KOPT-K1 (cell line): ENCODE results near the gene UNC5B.

Experiments
- H3K27ac ChIP-seq: fragments of 200-600 bp; sonication (generic); 2 replicates; pipeline ENCODE4 v1.5.1; 2016; ENCODE audit warnings: antibody characterized with exemption, mild to moderate bottlenecking, low read depth, low read length; ENCODE audit not compliant: poor library complexity, severe bottlenecking
- H3K36me3 ChIP-seq: fragments of 200-600 bp; sonication (generic); 2 replicates; pipeline ENCODE4 v1.5.1; 2017; ENCODE audit warnings: antibody characterized with exemption, mild to moderate bottlenecking, low read length, moderate library complexity; ENCODE audit not compliant: insufficient read depth
- H3K9me3 ChIP-seq: fragments of 200-600 bp; sonication (generic); 2 replicates; pipeline ENCODE4 v1.5.1; 2017; ENCODE audit warnings: antibody characterized with exemption, low read length, mild to moderate bottlenecking; ENCODE audit not compliant: insufficient read depth, poor library complexity, severe bottlenecking

UNC5B gene

DNA sequence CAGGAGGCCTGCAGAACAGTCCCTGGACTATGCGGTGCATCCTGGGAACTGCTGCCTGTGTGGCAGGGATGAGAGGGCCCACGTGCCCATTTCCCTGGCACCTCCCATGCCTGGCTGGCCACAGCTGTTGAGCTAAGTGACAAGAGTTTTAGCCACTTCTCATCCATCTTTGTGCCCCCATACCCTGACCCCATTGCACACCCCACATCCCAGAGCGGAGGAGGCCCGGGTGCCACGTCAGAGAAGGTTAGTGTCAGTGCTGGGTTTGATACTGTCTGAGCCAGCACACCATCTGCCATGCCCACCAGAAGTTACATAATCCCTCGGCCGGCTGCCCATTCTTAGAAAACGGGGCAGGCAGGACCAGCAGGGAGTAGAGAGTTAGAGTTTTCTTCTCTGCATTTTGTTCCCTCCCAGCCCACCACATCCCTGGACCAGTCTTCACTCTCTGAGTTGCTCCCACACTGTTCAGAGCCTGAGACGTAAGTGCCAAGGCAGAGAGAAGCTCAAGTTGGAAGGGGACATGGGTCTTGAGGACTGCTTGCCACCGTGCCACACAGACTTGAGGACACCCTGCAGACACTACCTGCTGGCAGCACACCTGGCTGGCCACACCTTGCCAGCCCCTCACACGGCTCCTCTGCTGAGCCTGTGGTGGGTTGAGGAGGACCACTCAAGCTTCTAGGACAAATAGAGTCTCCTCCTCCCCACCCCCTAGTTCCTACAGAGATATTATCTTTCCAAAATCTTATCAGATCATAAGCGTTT, 13.1 kb downstream of the UNC5B start:
- Histone ChIP-seq H3K36me3 (no peaks in the 10 kb centered on the region), H3K9me3 (no peaks in the 10 kb centered on the region), H3K27ac (no peak overlapping the region)

DNA sequence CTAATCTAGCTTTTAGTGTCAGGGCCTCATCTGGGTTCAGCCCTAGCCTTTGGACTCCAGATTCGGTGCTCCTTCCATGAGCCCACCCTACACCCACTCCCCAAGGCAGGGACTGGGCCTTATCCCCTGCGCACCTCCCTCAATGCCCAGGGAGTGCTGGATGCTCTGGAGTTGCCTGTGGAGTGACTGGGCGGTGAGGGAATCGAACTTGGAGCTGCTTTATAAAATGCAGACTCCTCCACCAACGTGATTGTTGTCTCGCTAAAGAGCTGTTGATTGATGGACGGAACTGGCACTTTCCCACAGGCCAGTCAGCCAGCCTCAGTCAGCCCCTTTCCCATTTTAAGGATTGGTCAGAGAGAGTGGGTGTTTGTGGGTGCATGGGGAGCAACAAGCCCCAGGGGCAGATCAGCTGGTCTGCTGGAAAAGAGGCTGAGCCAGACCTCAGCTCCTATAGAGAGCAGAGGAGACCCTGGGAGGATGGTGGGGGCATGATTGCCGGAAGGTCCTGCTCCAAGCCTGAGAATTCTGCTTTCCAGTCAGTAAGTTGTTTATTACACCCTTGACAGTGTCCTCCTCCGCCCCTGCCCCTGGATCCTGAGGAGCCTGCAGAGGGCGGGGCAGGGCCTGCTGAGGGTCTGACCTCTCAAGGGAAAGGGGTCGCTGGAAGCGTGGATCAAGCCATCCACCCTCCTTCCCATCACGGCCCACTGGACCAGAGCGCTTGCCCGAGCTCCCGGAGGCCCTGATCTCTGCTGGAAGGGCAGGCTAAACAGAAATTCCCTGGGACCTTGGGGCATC, 16.7 kb downstream of the UNC5B start:
- H3K9me3 ChIP-seq: no peaks in the 10 kb centered on the region
- H3K27ac ChIP-seq: no peak overlapping the region
- no peaks in the 10 kb centered on the region for H3K36me3 ChIP-seq

DNA sequence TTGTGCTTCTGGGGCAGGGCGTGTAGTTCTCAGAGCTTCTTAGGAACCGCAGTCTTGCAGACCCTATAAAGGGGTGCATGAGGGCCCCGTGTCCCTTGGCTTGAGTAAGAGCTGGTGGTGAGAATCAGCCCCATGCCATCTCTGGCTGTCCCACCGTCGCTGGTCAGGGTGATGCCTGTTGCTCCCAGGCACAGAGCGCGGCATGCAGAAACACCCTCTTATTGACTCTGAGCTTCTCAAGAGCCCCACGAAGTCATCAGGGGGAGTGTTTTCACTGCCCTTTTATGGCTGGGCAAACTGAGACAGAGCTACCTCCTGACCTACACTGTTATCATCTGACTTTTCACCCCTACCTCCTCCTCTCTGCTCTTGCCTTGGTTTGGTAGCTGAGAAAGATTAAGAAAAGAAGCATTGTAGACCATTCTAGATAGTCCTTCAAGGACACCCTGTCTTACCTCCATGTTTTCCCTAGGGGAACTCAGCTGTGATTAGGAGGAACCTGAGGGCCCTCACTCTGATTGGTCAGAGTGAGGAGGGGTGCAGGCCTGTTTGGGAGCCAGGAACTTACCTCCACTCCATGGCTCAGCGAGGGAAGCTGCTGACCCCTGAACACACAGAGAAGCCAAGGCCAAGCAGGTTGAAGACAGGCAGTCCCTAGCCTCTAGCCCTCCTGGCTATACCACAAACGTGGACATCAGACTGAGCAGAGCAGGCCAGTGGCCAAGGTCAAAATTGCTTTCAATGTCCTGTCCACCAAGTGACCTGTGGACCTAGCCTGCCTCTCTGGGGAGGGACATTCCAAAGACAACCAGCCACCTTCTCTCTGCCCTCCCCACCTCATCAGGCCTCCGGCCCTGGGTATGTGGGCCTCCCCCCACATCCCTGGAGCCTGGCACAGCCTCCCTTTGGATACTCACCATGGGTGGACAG, 17.6 kb downstream of the UNC5B start:
- Histone ChIP-seq H3K9me3 (no peaks in the 10 kb centered on the region), H3K36me3 (no peaks in the 10 kb centered on the region), H3K27ac (no peak overlapping the region)

DNA sequence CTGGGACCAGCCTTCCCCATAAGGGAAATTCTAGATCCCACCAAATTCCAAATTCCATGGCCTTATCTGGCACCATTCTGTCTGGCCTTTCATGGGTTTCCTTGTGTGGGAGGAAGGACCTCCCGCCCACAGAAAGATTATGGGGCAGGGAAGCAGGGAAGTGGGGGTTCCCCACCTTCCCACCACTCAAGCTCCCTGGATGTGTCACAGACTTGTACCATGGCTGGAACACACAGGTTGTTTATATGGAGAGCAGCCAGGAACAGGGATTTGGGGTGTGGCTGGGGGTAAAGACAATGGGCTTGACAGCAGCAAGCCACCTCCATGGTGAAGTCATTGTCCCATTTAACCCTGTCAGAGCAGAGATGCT, 18.3 kb downstream of the UNC5B start:
- Histone ChIP-seq H3K36me3 (no peaks in the 10 kb centered on the region), H3K27ac (no peak overlapping the region), H3K9me3 (no peaks in the 10 kb centered on the region)

DNA sequence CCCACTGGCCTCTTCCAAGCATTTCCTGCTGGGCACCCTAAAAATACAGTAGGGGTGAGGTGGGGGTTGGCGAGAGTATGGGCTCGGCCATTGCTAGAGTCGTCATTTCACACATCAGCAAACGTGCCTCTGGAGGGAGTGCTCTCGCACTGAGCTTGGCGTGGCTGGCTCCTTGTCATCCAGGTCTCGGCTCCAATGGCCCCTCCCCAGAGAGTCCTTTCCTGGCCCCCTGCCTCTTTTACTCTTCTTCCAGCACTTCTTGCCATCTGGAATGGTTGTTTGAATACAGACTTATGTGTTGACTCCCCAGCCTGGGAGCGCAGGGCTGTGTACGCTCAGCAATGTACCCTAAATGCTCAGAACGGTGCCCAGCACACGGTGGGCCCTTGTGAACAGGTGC, 18.8 kb downstream of the UNC5B start:
- Histone ChIP-seq H3K9me3 (no peaks in the 10 kb centered on the region), H3K27ac (no peak overlapping the region), H3K36me3 (no peaks in the 10 kb centered on the region)

DNA sequence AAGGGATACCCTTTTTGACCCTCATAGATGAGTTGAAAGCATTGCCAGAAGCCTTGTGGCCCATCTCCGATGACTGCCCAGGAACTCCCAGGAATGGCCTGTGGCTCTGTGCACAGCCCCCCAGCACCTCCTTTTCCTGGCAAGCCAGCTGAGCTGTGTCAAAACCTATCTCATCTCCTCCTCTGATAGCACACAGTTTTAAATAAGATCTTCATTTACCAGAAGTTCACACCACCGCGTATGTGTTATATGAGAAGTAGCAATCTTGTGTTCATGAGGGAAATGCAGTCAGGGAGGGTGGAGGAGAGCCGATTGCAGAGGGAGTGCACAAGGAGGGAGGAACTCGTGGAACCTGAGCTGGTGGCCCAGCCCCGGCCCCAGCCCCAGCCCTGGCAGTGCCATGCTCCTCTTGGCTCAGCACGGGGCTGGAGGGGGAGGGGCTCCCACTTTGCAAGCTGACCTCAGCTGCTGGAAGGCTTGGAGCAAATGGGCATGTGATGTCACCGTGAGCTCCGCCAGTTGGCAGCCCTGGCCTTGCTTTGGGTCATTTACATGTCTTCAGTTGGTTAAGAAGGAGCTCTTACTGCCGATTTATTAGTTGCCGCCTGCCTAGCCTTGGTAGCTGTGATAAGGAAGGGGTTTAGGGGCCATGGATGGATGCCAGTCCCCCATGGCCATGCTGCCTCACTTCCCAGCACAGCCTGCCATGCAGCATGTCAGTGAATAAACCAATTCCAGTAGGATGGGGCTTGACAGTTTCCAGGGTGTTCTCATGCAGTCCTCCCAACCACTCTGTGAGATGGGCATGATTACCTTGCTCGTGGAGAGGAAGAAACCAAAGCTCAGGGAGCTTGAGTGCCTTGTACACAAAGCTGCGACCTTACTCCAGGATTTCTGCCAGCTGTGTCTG, 20.0 kb downstream of the UNC5B start:
- Histone ChIP-seq H3K9me3 (no peaks in the 10 kb centered on the region), H3K36me3 (no peaks in the 10 kb centered on the region), H3K27ac (no peak overlapping the region)

DNA sequence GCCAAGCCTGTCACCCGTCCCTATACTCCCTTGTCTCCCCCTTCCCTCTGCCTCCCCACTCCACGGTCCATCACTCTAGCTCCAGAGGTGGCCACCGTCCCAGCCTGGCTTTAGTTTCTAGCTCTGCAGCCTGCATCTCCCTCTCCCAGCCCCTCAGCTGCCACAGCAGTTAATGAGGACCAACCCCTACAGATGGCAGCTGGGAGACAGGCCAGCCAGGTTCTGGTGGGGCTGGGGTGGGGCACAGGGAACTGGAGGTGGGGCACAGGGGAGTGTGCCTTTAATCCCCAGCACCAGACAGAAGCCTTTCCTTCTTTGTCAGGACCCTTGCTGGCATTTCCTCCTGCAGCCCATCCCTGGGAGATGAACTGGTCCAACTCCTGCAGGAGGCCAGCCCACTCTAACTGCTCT, 21.1 kb downstream of the UNC5B start:
- H3K9me3 ChIP-seq: no peaks in the 10 kb centered on the region

DNA sequence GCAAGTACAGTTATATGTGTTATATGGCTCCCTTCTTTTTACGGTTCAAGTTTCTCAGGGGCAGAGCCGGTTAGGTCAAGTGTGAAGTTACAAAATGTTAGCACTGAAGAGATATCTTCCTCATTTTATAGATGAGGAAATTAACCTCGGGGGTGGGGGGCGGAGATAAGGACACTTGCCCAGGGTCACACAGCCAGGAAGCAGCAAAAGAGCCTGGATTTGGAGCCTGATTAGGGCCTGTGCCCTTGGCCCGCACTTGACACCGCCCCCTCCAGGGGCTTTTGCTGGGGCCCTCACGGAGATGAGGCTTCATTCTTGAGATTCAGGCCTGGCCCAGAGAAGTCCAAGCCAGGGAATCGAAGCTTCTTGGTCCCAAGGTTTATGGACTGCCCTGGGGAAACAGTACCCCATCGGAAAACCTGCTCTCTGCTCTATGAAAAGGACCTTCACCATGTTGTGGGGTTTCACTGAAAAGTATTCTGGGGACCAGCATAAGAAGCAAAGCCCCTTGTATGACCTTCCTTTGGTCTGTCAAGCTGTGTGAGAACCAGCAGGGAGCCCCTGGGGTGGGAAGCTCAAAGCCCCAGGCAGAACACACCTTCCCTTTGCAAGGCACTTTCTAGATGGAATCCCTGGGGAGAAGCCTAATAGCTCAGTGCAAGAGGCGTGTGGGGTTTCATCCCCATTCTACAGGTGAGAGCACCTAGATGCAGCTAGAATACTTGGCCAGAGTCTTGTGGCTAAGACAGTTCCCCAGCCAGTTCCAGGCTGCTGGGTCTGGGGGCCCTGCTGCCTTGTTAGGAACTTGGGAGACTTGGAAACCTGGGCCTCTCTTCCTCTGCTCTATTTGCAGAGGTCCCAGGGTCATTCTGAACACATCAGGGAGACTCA, 21.9 kb downstream of the UNC5B start:
- Histone ChIP-seq H3K27ac (no peak overlapping the region), H3K36me3 (no peaks in the 10 kb centered on the region), H3K9me3 (no peaks in the 10 kb centered on the region)

More for the DNA sequence above, 21.1 kb downstream of the UNC5B start:
- H3K27ac ChIP-seq: no peak overlapping the region
- H3K36me3 ChIP-seq: no peaks in the 10 kb centered on the region

DNA sequence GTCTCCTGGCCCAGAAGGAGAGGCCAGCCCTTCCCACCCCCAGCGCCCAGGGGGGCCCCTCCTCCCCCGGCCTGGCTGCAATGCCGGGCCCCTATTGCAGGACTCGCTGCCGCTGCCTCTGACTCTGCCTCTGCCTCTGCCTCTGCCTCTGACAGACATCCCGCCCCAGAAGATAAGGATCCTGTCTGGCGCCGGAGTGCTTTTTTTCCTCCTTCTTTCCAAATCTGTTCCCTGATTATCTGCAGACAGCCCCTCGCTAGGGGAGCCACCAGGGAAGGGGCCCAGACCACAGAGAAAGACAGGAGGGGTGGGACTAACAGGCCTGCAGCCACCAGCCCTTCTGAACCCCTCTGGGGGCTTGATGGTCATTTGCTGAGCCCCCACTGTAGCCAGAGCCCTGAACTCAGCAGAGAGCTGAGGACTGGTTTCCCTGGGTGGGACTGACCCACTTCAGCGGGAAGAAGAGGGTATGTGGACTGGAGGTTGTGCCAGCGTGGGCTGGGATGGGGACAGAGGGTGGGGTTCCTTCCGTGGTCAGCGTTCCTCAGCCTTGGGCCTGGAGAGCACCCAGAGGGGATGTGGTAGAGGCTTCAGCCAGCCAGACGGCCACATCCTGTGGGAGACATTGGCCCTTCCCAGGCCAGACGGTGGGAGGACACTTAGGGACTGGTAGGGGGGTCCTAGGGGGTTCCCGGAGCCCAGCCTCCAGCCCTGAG, 22.8 kb downstream of the UNC5B start:
- no peak overlapping the region for H3K27ac ChIP-seq

DNA sequence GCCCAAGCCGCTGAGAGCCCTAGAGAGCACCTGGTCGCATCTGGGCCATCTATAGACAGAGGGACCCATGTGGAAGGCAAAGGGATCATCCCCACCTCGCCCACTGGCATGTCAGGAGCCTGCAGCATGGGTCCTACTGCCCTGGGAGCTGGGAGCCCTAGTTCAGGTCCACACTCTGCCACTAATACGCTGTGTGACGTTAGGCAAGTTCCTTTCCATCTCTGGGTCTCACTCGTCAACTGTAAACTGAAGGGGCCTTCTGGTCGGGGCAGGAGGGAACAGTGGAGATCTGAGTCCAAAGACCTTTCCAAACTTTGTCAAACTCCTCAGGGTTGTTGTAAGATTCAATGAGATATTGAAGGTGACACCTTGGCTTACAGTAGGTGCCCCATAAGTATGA, 23.4 kb downstream of the UNC5B start:
- Histone ChIP-seq H3K36me3 (no peaks in the 10 kb centered on the region), H3K27ac (no peak overlapping the region), H3K9me3 (no peaks in the 10 kb centered on the region)

More for the DNA sequence above, 22.8 kb downstream of the UNC5B start:
- H3K36me3 ChIP-seq: no peaks in the 10 kb centered on the region
- no peaks in the 10 kb centered on the region for H3K9me3 ChIP-seq

DNA sequence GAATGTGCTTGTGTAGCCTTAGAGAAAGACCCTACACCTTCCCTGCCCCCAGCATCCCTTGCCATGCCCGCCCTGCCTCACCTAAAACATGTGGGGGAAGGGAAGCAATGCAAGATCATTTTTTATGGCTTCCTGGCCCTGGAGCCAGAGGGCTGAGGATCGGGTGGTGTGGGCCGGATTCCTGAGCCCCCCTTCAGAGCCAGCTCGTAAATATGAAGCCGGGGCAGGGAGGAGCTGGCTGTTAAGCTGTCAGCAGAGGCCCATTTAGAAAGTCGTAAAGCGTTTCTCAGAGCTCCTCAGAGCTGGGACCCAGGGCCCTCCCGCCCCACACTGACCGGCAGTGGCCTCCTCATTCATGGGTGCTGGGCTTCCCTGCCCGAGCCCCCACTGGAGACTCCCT, 23.9 kb downstream of the UNC5B start:
- H3K9me3 ChIP-seq: no peaks in the 10 kb centered on the region
- no peaks in the 10 kb centered on the region for H3K36me3 ChIP-seq
- no peak overlapping the region for H3K27ac ChIP-seq

DNA sequence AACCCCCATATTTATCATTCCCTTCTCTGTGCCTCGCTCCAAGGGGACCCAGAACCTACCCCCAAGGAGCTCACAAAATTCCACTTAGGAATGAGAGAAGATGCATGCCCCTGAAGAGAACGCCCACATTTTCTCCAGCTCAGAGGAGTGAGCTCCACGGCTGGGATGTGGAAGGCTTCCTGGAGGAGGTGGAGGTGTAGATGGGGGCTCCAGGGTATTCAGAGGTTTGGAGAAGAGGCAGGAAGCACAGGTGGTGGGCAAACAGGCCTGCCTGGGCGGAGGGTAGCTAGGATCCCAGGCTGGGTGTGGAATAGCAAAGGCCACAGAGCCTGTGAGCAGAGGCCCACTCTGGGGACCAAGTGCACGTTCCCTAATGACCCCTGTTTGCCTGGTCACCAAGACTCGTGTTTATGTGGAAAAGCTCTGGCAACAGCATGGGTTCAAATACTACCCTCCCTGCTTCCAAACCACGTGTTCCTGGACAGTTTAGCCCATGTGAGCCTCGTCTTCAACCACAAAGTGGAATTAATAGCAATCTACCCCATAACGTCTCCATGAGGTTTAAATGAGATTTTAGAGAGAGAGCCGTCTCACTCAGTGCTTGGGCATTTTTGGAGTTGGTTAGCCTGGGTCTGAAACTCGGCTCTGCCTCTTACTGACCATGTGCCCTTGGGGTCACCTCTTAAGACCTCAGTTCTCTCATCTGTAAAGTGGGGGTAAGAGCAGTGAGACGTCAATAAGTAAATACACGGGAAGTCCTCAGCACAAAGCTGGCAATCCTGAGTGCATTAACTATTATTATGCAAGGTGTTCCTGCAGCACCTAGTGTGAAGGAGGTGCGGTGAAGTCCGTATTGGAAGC, 24.7 kb downstream of the UNC5B start:
- no peak overlapping the region for H3K27ac ChIP-seq
- no peaks in the 10 kb centered on the region for H3K9me3 ChIP-seq
- no peaks in the 10 kb centered on the region for H3K36me3 ChIP-seq
